HCT116 (cell line): ENCODE measurements around the gene TMEM53. TPM values are rescaled to one million over a fixed set of nuclear protein-coding genes. Genes with fewer than 3 reads are reported as not detected.

Experiments used
- ATAC-seq: fragments of 200-7000 bp; cut with Tn5 transposase; 2 replicates; pipeline ENCODE4 v1.9.1; 2020; ENCODE audit warnings: mild to moderate bottlenecking, moderate library complexity
- BruUV-seq: library from RNA; stranded (reverse); fragments of 400-500 nt; replicated peaks from 2 replicates; lab custom pipeline; 2021; lab: Mats Ljungman, UMichigan
- CTCF ChIA-PET: fragments of 300-600 bp; sonication (Branson Sonifier 250); formaldehyde crosslinking; loops from one replicate; lab custom pipeline; 2021; ENCODE audit warnings: antibody characterized with exemption; lab: Charles Lee
- POLR2A ChIA-PET: fragments of 300-600, 350-600 bp; sonication (Branson Sonifier 250); formaldehyde crosslinking; loops from one replicate; lab custom pipeline; 2021; ENCODE audit warnings: antibody characterized with exemption; lab: Charles Lee
- RAD21 ChIA-PET, 2 experiments: fragments of 300-600 bp; sonication (Branson Sonifier 250); formaldehyde crosslinking; loops; one replicate each; lab custom pipeline; 2023; ENCODE audit warnings: low total read pairs in 2 of 2; ENCODE audit not compliant: uncharacterized antibody in 2 of 2, unreplicated experiment in 2 of 2, low non-redundant PET in 1 of 2; lab: Charles Lee
- DNase-seq: peaks from one replicate; pipeline ENCODE4 v3.0.0-alpha.2; 2010; ENCODE audit warnings: low read depth, low spot score
- H2AFZ ChIP-seq: fragments of 200-600 bp; shearing (Covaris generic), sonication (generic); 2 replicates; pipeline ENCODE4 v1.6.1; 2017; ENCODE audit warnings: low read depth, mixed run types, mixed read lengths, antibody characterized with exemption, low read length; ENCODE audit not compliant: poor library complexity, severe bottlenecking
- H3K27ac ChIP-seq: 2 replicates; pipeline ENCODE4 v1.5.1; 2012; ENCODE audit warnings: low read depth, low read length
- H3K27me3 ChIP-seq: fragments of 200-600 bp; sonication (generic); 2 replicates; pipeline ENCODE4 v1.6.1; 2016; ENCODE audit warnings: mixed run types, low read length, mixed read lengths; ENCODE audit not compliant: insufficient read depth
- H3K36me3 ChIP-seq, 2 experiments: fragments of 200-500 bp in 1 of 2; fragments of 200-600 bp in 1 of 2; sonication (Bioruptor generic) in 1 of 2; sonication (generic) in 1 of 2; 2 replicates each; pipeline versions ENCODE4 v1.5.1 to v1.6.1; 2014 to 2016; ENCODE audit warnings: low read length in 2 of 2, inconsistent platforms in 1 of 2, mixed read lengths in 1 of 2, mixed run types in 1 of 2; ENCODE audit not compliant: insufficient read depth in 2 of 2, control insufficient read depth in 1 of 2
- H3K4me1 ChIP-seq, 2 experiments: fragments of 200-600 bp in 1 of 2; sonication (generic) in 1 of 2; 2 replicates each; pipeline versions ENCODE4 v1.5.1 to v1.6.1; 2012 to 2017; ENCODE audit warnings: low read length in 2 of 2, inconsistent platforms in 1 of 2, mild to moderate bottlenecking in 1 of 2, mixed read lengths in 1 of 2, mixed run types in 1 of 2, moderate library complexity in 1 of 2; ENCODE audit not compliant: insufficient read depth in 2 of 2, control insufficient read depth in 1 of 2
- H3K4me2 ChIP-seq: fragments of 200-600 bp; sonication (generic); 2 replicates; pipeline ENCODE4 v1.6.1; 2017; ENCODE audit warnings: mixed run types, low read length, mixed read lengths
- H3K4me3 ChIP-seq, 2 experiments: fragments of 200-600 bp in 1 of 2; sonication (generic) in 1 of 2; replicated peaks in 1 of 2; 2 replicates each; pipeline ENCODE4 v1.5.1; 2011 to 2016; ENCODE audit warnings: low read length in 2 of 2, control low read depth in 1 of 2, low read depth in 1 of 2, mild to moderate bottlenecking in 1 of 2, mixed read lengths in 1 of 2, mixed run types in 1 of 2
- H3K79me2 ChIP-seq: fragments of 200-600 bp; sonication (generic); 2 replicates; pipeline ENCODE4 v1.6.1; 2017; ENCODE audit warnings: mild to moderate bottlenecking, mixed run types, low read length, moderate library complexity, mixed read lengths; ENCODE audit not compliant: insufficient read depth
- H3K9ac ChIP-seq: fragments of 200-600 bp; sonication (generic); 2 replicates; pipeline ENCODE4 v1.6.1; 2016; ENCODE audit warnings: low read length, mixed read lengths
- H3K9me2 ChIP-seq: fragments of 200-600 bp; sonication (generic), shearing (Covaris generic); 2 replicates; pipeline ENCODE4 v1.6.1; 2017; ENCODE audit warnings: mixed run types, mild to moderate bottlenecking, moderate library complexity; ENCODE audit not compliant: insufficient read depth
- H3K9me3 ChIP-seq, 2 experiments: fragments of 200-500 bp in 1 of 2; fragments of 200-600 bp in 1 of 2; sonication (Bioruptor generic) in 1 of 2; sonication (generic) in 1 of 2; 2 replicates each; pipeline ENCODE4 v1.6.1; 2014 to 2017; ENCODE audit warnings: low read length in 2 of 2, mixed read lengths in 2 of 2, inconsistent platforms in 1 of 2, low read depth in 1 of 2, mild to moderate bottlenecking in 1 of 2, mixed run types in 1 of 2, moderate library complexity in 1 of 2; ENCODE audit not compliant: control insufficient read depth in 1 of 2, insufficient read depth in 1 of 2
- H4K20me1 ChIP-seq: fragments of 200-600 bp; sonication (generic), shearing (Covaris generic); 2 replicates; pipeline ENCODE4 v1.6.1; 2017; ENCODE audit warnings: mixed run types, mild to moderate bottlenecking, moderate library complexity; ENCODE audit not compliant: insufficient read depth
- CBX3 ChIP-seq: IDR thresholded peaks from 2 replicates; pipeline ENCODE4 v1.6.1; 2012; ENCODE audit warnings: low read depth
- EZH2 ChIP-seq: fragments of 200-600 bp; sonication (generic); IDR thresholded peaks from 2 replicates; pipeline ENCODE4 v1.6.1; 2017; ENCODE audit warnings: antibody characterized with exemption, mixed run types
- JUND ChIP-seq: IDR thresholded peaks from 2 replicates; pipeline ENCODE4 v1.6.1; 2012
- POLR2AphosphoS5 ChIP-seq: IDR thresholded peaks from 2 replicates; pipeline ENCODE4 v1.6.1; 2011; ENCODE audit warnings: mild to moderate bottlenecking, low read depth, low read length, moderate library complexity
- ZNF274 ChIP-seq: fragments of 200-500 bp; sonication (Bioruptor generic); IDR thresholded peaks from 2 replicates; pipeline ENCODE4 v1.6.1; 2014; ENCODE audit warnings: mild to moderate bottlenecking, low read depth, low read length, inconsistent platforms
- intact Hi-C: fragments of 100-400 bp; cut with micrococcal nuclease; formaldehyde crosslinking; loops from 2 replicates; pipeline ENCODE4 v1.10.0; 2022
- total RNA-seq: library from RNA; stranded (reverse); gene quantifications from one replicate; pipeline ENCODE4 v1.2.1, GENCODE V29; 2021; ENCODE audit not compliant: unreplicated experiment

Gene TMEM53
- total RNA-seq, 1 experiment from 2014 or later = 10.8 TPM

DNA sequence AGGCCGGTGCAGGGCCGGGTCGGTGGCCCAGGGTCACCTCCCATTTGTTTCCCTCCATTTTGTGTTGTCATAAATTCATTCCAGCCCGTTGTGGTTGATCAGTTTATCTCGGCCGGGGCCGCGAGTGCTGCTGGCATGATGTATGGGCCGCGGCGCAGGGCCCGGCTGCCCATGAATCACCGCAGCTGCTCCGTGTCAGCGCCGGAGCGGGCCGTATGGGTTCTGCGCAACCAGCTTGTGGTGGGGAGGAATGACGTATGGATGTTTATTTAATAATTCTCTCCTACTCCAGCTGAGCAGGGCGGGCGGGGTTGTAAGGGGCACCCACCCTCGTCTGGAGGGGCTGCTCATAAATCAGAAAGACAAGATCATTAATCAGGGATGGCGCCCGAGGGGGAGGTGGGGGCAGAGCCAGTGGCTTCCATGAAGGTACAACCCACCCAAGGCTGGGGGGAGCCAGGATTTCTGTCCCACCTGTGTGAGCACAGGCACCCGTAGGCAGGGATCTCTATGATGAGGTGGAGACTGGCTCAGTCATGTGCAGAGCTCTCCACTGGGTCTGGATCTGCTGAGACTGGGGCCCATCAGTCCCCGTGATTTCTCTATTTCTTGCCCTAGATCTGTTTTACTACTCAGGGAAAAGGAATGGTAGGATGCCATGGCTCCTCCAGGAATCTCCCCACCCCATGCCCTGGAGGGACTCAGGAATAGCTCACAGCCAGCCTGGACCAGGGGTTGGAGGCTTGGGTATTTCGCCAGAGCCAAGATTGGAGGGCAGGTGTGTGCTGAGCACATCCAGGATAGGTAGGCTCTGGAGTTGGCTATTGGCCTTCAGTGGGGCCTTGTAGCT, 27.8 kb downstream of the TMEM53 start:
- H3K9me3 ChIP-seq = no peaks in the 10 kb centered on the region
- ChIA-PET POLR2A (no interaction called here), RAD21 (no interaction called here), CTCF (interaction anchor here (1.4 kb wide), 1 partner anchor 9 kb away, joined by 3 read pairs; no protein-coding TSS in a partner anchor)
- TF ChIP-seq POLR2AphosphoS5 = no peak
- H3K9me2 ChIP-seq = no peaks in the 10 kb centered on the region
- H3K79me2 ChIP-seq = no peaks in the 10 kb centered on the region
- ATAC-seq = no peak
- no peak overlapping the region for H2AFZ ChIP-seq
- H3K4me1 ChIP-seq = no peaks in the 10 kb centered on the region
- no peaks in the 10 kb centered on the region for H4K20me1 ChIP-seq
- intact Hi-C loops = no loop called here
- H3K9ac ChIP-seq = no peak overlapping the region
- DNase-seq = no peak
- peaks cover 29 to 30% of the 10 kb centered on the region in 2 experiments; a peak in 3 of 4 replicates for H3K36me3 ChIP-seq
- H3K27me3 ChIP-seq = no peaks in the 10 kb centered on the region
- no peak overlapping the region for H3K27ac ChIP-seq
- H3K4me3 ChIP-seq = no peak overlapping the region
- BruUV-seq = no TSS peak
- H3K4me2 ChIP-seq = no peak overlapping the region

DNA sequence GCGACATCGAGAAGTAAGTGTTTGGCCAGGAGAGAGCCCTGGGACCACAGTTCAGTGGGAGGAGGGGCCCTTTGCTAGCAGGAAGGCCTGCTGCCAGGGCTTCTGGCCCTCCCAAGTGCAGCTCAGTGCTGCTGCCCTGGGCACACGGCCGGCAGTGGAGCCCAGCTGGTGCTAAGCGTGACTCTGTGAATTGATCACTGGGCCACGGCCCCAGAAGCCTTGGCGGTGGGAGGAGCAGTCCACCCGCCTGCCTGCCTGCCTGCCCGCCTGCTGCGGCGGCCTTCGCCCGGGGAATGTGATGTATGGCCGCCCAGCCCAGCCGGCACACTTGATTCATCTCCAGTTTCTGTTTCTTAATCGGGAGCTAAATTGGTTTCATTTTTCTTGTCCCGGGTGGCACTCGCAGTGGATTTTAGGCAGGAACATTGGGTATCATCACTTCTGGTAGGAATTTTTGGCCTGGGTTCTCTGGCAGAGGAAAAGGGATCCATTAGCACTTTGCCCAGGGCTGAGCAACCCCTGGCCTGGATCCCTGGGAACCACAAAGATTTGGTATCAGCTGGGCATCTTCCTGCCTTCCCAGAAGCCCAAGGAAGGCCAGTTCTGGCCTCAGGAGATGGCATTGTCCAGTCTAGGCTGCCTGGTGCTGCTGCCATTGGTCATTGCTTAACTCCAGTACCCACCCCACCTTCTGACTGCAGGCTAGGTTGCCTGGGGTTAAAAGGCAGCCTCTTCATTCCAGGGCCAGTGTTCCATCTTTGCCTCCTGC, 28.6 kb downstream of the TMEM53 start:
- no peak overlapping the region for H3K27ac ChIP-seq
- TF ChIP-seq EZH2 (no peak), ZNF274 (no peak), JUND (no peak), CBX3 (no peak)
- no peak overlapping the region for H2AFZ ChIP-seq
- intact Hi-C loops = no loop called here
- no TSS peak for BruUV-seq
- DNase-seq = no peak
- no peak overlapping the region for H3K9ac ChIP-seq
- no peak overlapping the region for H3K4me2 ChIP-seq
- no peaks in the 10 kb centered on the region for H3K79me2 ChIP-seq
- ATAC-seq = no peak
- H3K9me3 ChIP-seq = no peaks in the 10 kb centered on the region
- no peaks in the 10 kb centered on the region for H3K27me3 ChIP-seq
- no peaks in the 10 kb centered on the region for H3K9me2 ChIP-seq
- POLR2A ChIA-PET = no interaction called here
- no peaks in the 10 kb centered on the region for H3K4me1 ChIP-seq
- no peak overlapping the region for H3K4me3 ChIP-seq
- no peaks in the 10 kb centered on the region for H4K20me1 ChIP-seq
- CTCF ChIA-PET = no interaction called here
- RAD21 ChIA-PET = no interaction called here
- peaks cover 26 to 28% of the 10 kb centered on the region in 2 experiments; a peak in 3 of 4 replicates for H3K36me3 ChIP-seq
